ENCODE data around the gene TRAF4. TPM values are rescaled to one million over a fixed set of nuclear protein-coding genes. Genes with fewer than 3 reads are reported as not detected.

Gene TRAF4
- total and polyA plus RNA-seq, 10 of the 15 experiments (the other 5 are each of a cell fraction or from before 2014, with no cell fraction given) = 3.7 to 197 (median 66.4) TPM

DNA sequence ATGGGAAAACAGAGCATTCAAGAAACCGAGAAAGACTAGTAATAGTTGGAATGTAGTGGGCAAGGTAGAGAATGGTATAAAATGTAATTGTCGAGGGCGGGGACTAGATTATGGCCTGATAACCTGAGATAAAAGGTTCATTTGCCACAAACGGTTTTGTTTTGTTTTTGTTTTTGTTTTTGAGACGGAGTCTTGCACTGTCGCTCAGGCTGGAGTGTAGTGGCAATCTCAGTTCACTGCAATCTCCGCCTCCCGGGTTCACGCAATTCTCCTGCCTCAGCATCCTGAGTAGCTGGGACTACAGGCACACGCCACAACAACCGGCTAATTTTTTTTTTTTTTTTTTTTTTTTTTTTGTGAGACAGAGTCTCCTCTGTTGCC lies 13.9 kb upstream of the TRAF4 start (continued):
- TF ChIP-seq CBFB (IDR thresholded peaks at IDR 0.05; ENCODE audit: low read depth) (no peak), POLR2AphosphoS5 (IDR thresholded peaks at IDR 0.05; ENCODE audit: low read length) (no peak), BMI1 (IDR thresholded peaks at IDR 0.05; ENCODE audit: borderline replicate concordance) (no peak), EGR1 (IDR thresholded peaks at IDR 0.05; ENCODE audit: borderline replicate concordance in 1 of 2, low read depth in 2 of 2, low read length in 2 of 2) (no peak), NFYB (IDR thresholded peaks at IDR 0.05; ENCODE audit: insufficient read depth, low read depth, low read length) (no peak), POLR2AphosphoS2 (IDR thresholded peaks at IDR 0.05; ENCODE audit: low read depth, low read length) (no peak)
- TF ChIP-seq, protein P1, sequence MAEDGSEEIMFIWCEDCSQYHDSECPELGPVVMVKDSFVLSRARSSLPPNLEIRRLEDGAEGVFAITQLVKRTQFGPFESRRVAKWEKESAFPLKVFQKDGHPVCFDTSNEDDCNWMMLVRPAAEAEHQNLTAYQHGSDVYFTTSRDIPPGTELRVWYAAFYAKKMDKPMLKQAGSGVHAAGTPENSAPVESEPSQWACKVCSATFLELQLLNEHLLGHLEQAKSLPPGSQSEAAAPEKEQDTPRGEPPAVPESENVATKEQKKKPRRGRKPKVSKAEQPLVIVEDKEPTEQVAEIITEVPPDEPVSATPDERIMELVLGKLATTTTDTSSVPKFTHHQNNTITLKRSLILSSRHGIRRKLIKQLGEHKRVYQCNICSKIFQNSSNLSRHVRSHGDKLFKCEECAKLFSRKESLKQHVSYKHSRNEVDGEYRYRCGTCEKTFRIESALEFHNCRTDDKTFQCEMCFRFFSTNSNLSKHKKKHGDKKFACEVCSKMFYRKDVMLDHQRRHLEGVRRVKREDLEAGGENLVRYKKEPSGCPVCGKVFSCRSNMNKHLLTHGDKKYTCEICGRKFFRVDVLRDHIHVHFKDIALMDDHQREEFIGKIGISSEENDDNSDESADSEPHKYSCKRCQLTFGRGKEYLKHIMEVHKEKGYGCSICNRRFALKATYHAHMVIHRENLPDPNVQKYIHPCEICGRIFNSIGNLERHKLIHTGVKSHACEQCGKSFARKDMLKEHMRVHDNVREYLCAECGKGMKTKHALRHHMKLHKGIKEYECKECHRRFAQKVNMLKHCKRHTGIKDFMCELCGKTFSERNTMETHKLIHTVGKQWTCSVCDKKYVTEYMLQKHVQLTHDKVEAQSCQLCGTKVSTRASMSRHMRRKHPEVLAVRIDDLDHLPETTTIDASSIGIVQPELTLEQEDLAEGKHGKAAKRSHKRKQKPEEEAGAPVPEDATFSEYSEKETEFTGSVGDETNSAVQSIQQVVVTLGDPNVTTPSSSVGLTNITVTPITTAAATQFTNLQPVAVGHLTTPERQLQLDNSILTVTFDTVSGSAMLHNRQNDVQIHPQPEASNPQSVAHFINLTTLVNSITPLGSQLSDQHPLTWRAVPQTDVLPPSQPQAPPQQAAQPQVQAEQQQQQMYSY (CRISPR knock-in tag; IDR thresholded peaks at IDR 0.05) = no peak

DNA sequence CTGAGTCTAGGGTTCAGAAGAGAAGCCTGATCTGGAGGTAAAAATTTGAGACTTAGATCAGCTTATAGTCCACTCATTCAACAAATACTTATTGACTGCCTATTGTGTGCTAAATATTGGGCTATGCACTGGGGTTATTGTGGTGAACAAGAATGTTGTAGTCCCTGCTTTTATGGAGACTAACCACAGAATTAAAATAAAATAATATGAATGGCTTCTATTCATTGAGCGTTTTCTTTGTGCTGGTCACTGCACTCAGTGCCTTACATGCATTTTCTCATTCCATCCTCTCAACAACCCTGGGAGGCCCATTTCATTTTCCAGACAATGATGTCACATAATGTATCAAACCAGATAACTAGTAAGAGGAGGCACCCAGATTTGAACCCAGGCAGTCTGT lies 10.5 kb upstream of the TRAF4 start:
- no peak overlapping the region for H3K27ac ChIP-seq (ENCODE audit: control insufficient read depth, insufficient read depth)
- in situ Hi-C loops (cut with MboI) (loop anchor here (25.0 kb wide), 1 partner anchor 1271 kb away; the partner anchor contains the start of gene KSR1), intact Hi-C loops (cut with micrococcal nuclease; ENCODE audit: unreplicated experiment) (no loop called here)
- DNase-seq (ENCODE audit: low read depth, low spot score) = no peak
- CTCF ChIA-PET = interaction anchor here (1.3 kb wide), 1 partner anchor 16 kb away, joined by 4 read pairs; no protein-coding TSS in a partner anchor
- H3K79me2 ChIP-seq (ENCODE audit: control insufficient read depth, insufficient read depth, low read length) = peaks cover 6% of the 10 kb centered on the region
- POLR2A ChIA-PET = interaction anchor here (0.6 to 17.2 kb wide), 3 partner anchors 11 to 139 kb away, joined by 3 to 485 read pairs (median 4); partner anchors contain the start of gene TRAF4
- H3K27me3 ChIP-seq (replicated peaks in 1 of 2; ENCODE audit: control insufficient read depth in 2 of 2, insufficient read depth in 2 of 2, low read length in 1 of 2) = no peaks in the 10 kb centered on the region
- no peak overlapping the region for H3K9ac ChIP-seq (ENCODE audit: control insufficient read depth, insufficient read depth, low read length)
- no peak overlapping the region for H2AFZ ChIP-seq (ENCODE audit: control insufficient read depth, low read depth, low read length)
- no peak for ATAC-seq
- H3K36me3 ChIP-seq (ENCODE audit: control insufficient read depth in 2 of 2, insufficient read depth in 2 of 2, low read length in 1 of 2) = peaks cover 0 to 3% of the 10 kb centered on the region in 2 experiments; a peak in 1 of 4 replicates
- H3K4me2 ChIP-seq (ENCODE audit: control insufficient read depth, insufficient read depth) = no peak overlapping the region
- H3K4me1 ChIP-seq (ENCODE audit: control insufficient read depth, insufficient read depth, low read length) = peaks cover 37% of the 10 kb centered on the region
- no peak for FAIRE-seq
- peaks cover 6% of the 10 kb centered on the region; the same call in 2 of the 3 replicates for H3K9me3 ChIP-seq (replicated peaks; ENCODE audit: control insufficient read depth, insufficient read depth, low read length)
- SMC1A ChIA-PET (ENCODE audit: uncharacterized antibody, unreplicated experiment) = interaction anchor here (1.1 to 11.3 kb wide), 2 partner anchors 12 to 22 kb away, joined by 3 to 326 read pairs; partner anchors contain the start of genes PROCA1 and TRAF4
- RAD21 ChIA-PET (ENCODE audit: unreplicated experiment) = interaction anchor here (1.0 kb wide), 1 partner anchor 18 kb away, joined by 3 read pairs; no protein-coding TSS in a partner anchor
- no peaks in the 10 kb centered on the region for H4K20me1 ChIP-seq (ENCODE audit: control insufficient read depth, insufficient read depth)
- no peak overlapping the region for H3K4me3 ChIP-seq
- no TSS peak for BruUV-seq (replicated peaks)
- 33% methylated on average over 1 of the region's 1 CpG for WGBS (ENCODE audit: insufficient coverage, insufficient replicate concordance, low lambda C conversion rate, missing lambda C conversion rate)
- TF ChIP-seq ZNF207 (IDR thresholded peaks at IDR 0.05; ENCODE audit: borderline replicate concordance) (no peak), MTA2 (IDR thresholded peaks at IDR 0.05; ENCODE audit: low read depth) (no peak)
- TF ChIP-seq, protein P2, sequence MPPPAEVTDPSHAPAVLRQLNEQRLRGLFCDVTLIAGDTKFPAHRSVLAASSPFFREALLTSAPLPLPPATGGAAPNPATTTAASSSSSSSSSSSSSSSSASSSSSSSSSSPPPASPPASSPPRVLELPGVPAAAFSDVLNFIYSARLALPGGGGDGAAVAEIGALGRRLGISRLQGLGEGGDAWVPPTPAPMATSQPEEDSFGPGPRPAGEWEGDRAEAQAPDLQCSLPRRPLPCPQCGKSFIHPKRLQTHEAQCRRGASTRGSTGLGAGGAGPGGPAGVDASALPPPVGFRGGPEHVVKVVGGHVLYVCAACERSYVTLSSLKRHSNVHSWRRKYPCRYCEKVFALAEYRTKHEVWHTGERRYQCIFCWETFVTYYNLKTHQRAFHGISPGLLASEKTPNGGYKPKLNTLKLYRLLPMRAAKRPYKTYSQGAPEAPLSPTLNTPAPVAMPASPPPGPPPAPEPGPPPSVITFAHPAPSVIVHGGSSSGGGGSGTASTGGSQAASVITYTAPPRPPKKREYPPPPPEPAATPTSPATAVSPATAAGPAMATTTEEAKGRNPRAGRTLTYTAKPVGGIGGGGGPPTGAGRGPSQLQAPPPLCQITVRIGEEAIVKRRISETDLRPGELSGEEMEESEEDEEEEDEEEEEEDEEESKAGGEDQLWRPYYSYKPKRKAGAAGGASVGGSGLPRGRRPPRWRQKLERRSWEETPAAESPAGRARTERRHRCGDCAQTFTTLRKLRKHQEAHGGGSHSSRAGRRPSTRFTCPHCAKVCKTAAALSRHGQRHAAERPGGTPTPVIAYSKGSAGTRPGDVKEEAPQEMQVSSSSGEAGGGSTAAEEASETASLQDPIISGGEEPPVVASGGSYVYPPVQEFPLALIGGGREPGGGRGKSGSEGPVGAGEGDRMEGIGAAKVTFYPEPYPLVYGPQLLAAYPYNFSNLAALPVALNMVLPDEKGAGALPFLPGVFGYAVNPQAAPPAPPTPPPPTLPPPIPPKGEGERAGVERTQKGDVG (CRISPR knock-in tag; IDR thresholded peaks at IDR 0.05) = no peak
- TF ChIP-seq, protein P3, sequence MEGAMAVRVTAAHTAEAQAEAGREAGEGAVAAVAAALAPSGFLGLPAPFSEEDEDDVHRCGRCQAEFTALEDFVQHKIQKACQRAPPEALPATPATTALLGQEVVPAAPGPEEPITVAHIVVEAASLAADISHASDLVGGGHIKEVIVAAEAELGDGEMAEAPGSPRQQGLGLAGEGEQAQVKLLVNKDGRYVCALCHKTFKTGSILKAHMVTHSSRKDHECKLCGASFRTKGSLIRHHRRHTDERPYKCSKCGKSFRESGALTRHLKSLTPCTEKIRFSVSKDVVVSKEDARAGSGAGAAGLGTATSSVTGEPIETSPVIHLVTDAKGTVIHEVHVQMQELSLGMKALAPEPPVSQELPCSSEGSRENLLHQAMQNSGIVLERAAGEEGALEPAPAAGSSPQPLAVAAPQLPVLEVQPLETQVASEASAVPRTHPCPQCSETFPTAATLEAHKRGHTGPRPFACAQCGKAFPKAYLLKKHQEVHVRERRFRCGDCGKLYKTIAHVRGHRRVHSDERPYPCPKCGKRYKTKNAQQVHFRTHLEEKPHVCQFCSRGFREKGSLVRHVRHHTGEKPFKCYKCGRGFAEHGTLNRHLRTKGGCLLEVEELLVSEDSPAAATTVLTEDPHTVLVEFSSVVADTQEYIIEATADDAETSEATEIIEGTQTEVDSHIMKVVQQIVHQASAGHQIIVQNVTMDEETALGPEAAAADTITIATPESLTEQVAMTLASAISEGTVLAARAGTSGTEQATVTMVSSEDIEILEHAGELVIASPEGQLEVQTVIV (IDR thresholded peaks at IDR 0.05; ENCODE audit: borderline replicate concordance, partially characterized antibody) = no peak
